Fibroblast of lung (primary cell): ENCODE results near the gene DNAJA1. TPM values are rescaled to one million over a fixed set of nuclear protein-coding genes. Genes with fewer than 3 reads are reported as not detected.

Source experiments
- DNase-seq, 2 donors: peaks; one replicate each; pipeline versions ENCODE4 v3.0.0 to v3.0.0-alpha.2; 2010; ENCODE audit warnings: low read depth in 2 of 2
- H2AFZ ChIP-seq: 2 replicates; pipeline ENCODE4 v1.5.1; 2012; ENCODE audit warnings: low read length, control low read depth, inconsistent platforms
- H3K27ac ChIP-seq: 2 replicates; pipeline ENCODE4 v1.5.1; 2011; ENCODE audit warnings: low read length, control low read depth; ENCODE audit not compliant: insufficient read depth
- H3K27me3 ChIP-seq: 2 replicates; pipeline ENCODE4 v1.5.1; 2011; ENCODE audit warnings: mild to moderate bottlenecking, low read length; ENCODE audit not compliant: control insufficient read depth, insufficient read depth
- H3K36me3 ChIP-seq: 2 replicates; pipeline ENCODE4 v1.5.1; 2011; ENCODE audit warnings: low read length; ENCODE audit not compliant: control insufficient read depth, insufficient read depth
- H3K4me1 ChIP-seq: 2 replicates; pipeline ENCODE4 v1.5.1; 2011; ENCODE audit warnings: low read length; ENCODE audit not compliant: control insufficient read depth, insufficient read depth; ENCODE audit errors: extremely low read depth
- H3K4me2 ChIP-seq: 2 replicates; pipeline ENCODE4 v1.5.1; 2011; ENCODE audit warnings: low read length, control low read depth; ENCODE audit not compliant: insufficient read depth; ENCODE audit errors: extremely low read depth
- H3K4me3 ChIP-seq, 4 experiments: fragments of 200-600 bp in 1 of 4; sonication (generic) in 1 of 4; replicated peaks in 1 of 4; 2 replicates each; pipeline ENCODE4 v1.5.1; 2011 to 2016; ENCODE audit warnings: low read length in 4 of 4, low read depth in 3 of 4, mild to moderate bottlenecking in 3 of 4, control low read depth in 2 of 4, inconsistent platforms in 1 of 4, mixed read lengths in 1 of 4; ENCODE audit not compliant: insufficient read depth in 1 of 4; ENCODE audit errors: control extremely low read depth in 1 of 4
- H3K79me2 ChIP-seq: 2 replicates; pipeline ENCODE4 v1.5.1; 2012; ENCODE audit warnings: mild to moderate bottlenecking, low read length, inconsistent platforms; ENCODE audit not compliant: control insufficient read depth, insufficient read depth
- H3K9ac ChIP-seq: 2 replicates; pipeline ENCODE4 v1.5.1; 2011; ENCODE audit warnings: mild to moderate bottlenecking, low read length, control low read depth; ENCODE audit not compliant: insufficient read depth
- H3K9me3 ChIP-seq: 2 replicates; pipeline ENCODE4 v1.5.1; 2012; ENCODE audit warnings: low read depth, low read length; ENCODE audit not compliant: control insufficient read depth, insufficient read depth
- H4K20me1 ChIP-seq: 2 replicates; pipeline ENCODE4 v1.5.1; 2011; ENCODE audit warnings: low read length; ENCODE audit not compliant: control insufficient read depth, insufficient read depth; ENCODE audit errors: extremely low read depth
- CTCF ChIP-seq, 2 donors: IDR thresholded peaks in 1 of 2; conservative IDR thresholded peaks in 1 of 2; 1 replicate in 1 of 2; 2 replicates in 1 of 2; pipeline ENCODE4 v1.5.1; 2011 to 2012; ENCODE audit warnings: low read length in 2 of 2, control low read depth in 1 of 2, inconsistent platforms in 1 of 2, low read depth in 1 of 2, mild to moderate bottlenecking in 1 of 2
- EZH2 ChIP-seq: IDR thresholded peaks from 2 replicates; pipeline ENCODE4 v1.5.1; 2012; ENCODE audit warnings: low read length, control low read depth, mild to moderate bottlenecking; ENCODE audit errors: missing control alignments
- polyA plus RNA-seq, 2 donors: library from polyadenylated mRNA; depleted of rRNA in 1 of 2; stranded (reverse) in 1 of 2; unstranded in 1 of 2; fragments of >200 nt; gene quantifications; 2 replicates each; pipeline ENCODE4 v1.2.1, GENCODE V29; 2011 to 2012; ENCODE audit warnings: missing spikeins in 1 of 2
- total RNA-seq: library from RNA; depleted of rRNA; stranded (reverse); fragments of >200 nt; gene quantifications from 2 replicates; pipeline ENCODE4 v1.2.1, GENCODE V29; 2014

Gene DNAJA1
- total and polyA plus RNA-seq, 2 donors (not counting 1 experiment from before 2014, with no cell fraction given) = 116 to 163 TPM

- peaks cover 8% of the 10 kb centered on the region for H3K36me3 ChIP-seq
- no peaks in the 10 kb centered on the region for H4K20me1 ChIP-seq
- no peak overlapping the region for H3K27ac ChIP-seq
Measured at GRCh38 chr9:33065157-33066076, 40.3 kb downstream of the DNAJA1 start.

GRCh38 chr9:33068991-33069390 is 43.9 kb downstream of the DNAJA1 start:
- no peak overlapping the region for H3K9ac ChIP-seq
- peak in 1 of 2 donors; percentile 28 for DNase-seq
- TF ChIP-seq CTCF (conservative IDR thresholded peaks at IDR 0.05 in 1 of 2, IDR thresholded peaks at IDR 0.05 in 1 of 2; ENCODE audit: low read depth in 1 of 2, low read length in 2 of 2) = no peak
- no peak for TF ChIP-seq EZH2
- peaks cover 10% of the 10 kb centered on the region for H3K36me3 ChIP-seq
- no peaks in the 10 kb centered on the region for H4K20me1 ChIP-seq
- H3K9me3 ChIP-seq = no peaks in the 10 kb centered on the region
- no peak overlapping the region for H3K27ac ChIP-seq
- H3K79me2 ChIP-seq = peaks cover 14% of the 10 kb centered on the region
- no peak overlapping the region for H3K4me3 ChIP-seq
- no peak overlapping the region for H3K4me2 ChIP-seq
- H3K27me3 ChIP-seq = no peaks in the 10 kb centered on the region
- no peaks in the 10 kb centered on the region for H3K4me1 ChIP-seq
- no peak overlapping the region for H2AFZ ChIP-seq

More at GRCh38 chr9:33065157-33066076, 40.3 kb downstream of the DNAJA1 start:
- no peak overlapping the region for H2AFZ ChIP-seq
- H3K79me2 ChIP-seq = peaks cover under 1% of the 10 kb centered on the region
- no peak overlapping the region for H3K4me2 ChIP-seq
- DNase-seq = no peak
- H3K9ac ChIP-seq = no peak overlapping the region
- no peaks in the 10 kb centered on the region for H3K27me3 ChIP-seq
- no peak overlapping the region for H3K4me3 ChIP-seq
- H3K9me3 ChIP-seq = no peaks in the 10 kb centered on the region
- no peaks in the 10 kb centered on the region for H3K4me1 ChIP-seq
- no peak for TF ChIP-seq CTCF (conservative IDR thresholded peaks at IDR 0.05 in 1 of 2, IDR thresholded peaks at IDR 0.05 in 1 of 2; ENCODE audit: low read depth in 1 of 2, low read length in 2 of 2)
- no peak for TF ChIP-seq EZH2

GRCh38 chr9:33076046-33077004 is 51.3 kb downstream of the DNAJA1 start, which contains the start of gene SMU1:
SMU1 (minus strand) TSS chr9:33076674; CDS start chr9:33076608, 66 bp downstream.
- no peaks in the 10 kb centered on the region for H4K20me1 ChIP-seq
- H3K27me3 ChIP-seq = no peaks in the 10 kb centered on the region
- H3K4me3 ChIP-seq = peak within 1 kb of the TSS; percentile 86 to 92 (median 88)
- peak; percentile 96 to 98 for DNase-seq
- H3K36me3 ChIP-seq = peaks cover 4% of the 10 kb centered on the region
- peak within 1 kb of the TSS; percentile 99 for H3K27ac ChIP-seq
- no peaks in the 10 kb centered on the region for H3K9me3 ChIP-seq
- H3K9ac ChIP-seq = peak within 1 kb of the TSS; percentile 96
- peaks cover 35% of the 10 kb centered on the region for H3K79me2 ChIP-seq
- TF ChIP-seq EZH2 (no peak), CTCF (conservative IDR thresholded peaks at IDR 0.05 in 1 of 2, IDR thresholded peaks at IDR 0.05 in 1 of 2; ENCODE audit: low read depth in 1 of 2, low read length in 2 of 2) (no peak)
- H2AFZ ChIP-seq = peak within 1 kb of the TSS; percentile 88
- H3K4me2 ChIP-seq = peak within 1 kb of the TSS; percentile 99
- peaks cover 3% of the 10 kb centered on the region for H3K4me1 ChIP-seq
